HepG2 (cell line): ENCODE data around the gene CNNM4. TPM values are rescaled to one million over a fixed set of nuclear protein-coding genes. Genes with fewer than 3 reads are reported as not detected.

Source experiments
- EHMT2 ChIP-seq: fragments of 200-600 bp; sonication (generic); IDR thresholded peaks from 2 replicates; pipeline ENCODE4 v1.7.0; 2017; ENCODE audit warnings: antibody characterized with exemption, low read depth, low read length, borderline replicate concordance
- KDM5A ChIP-seq: fragments of 200-600 bp; sonication (generic); IDR thresholded peaks from 2 replicates; pipeline ENCODE4 v1.7.0; 2018; ENCODE audit warnings: antibody characterized with exemption, mild to moderate bottlenecking, low read length, borderline replicate concordance
- MYC ChIP-seq: sonication (generic); formaldehyde crosslinking; IDR thresholded peaks from 2 replicates; pipeline ENCODE4 v1.9.0; 2021; ENCODE audit warnings: missing genetic modification reagents, borderline replicate concordance
- ZNF510 ChIP-seq: sonication (generic); formaldehyde crosslinking; IDR thresholded peaks from 2 replicates; pipeline ENCODE4 v1.4.0; 2020; ENCODE audit warnings: low read depth, mild to moderate bottlenecking, missing genetic modification reagents
- ZNF607 ChIP-seq: sonication (generic); formaldehyde crosslinking; IDR thresholded peaks from 2 replicates; pipeline ENCODE4 v1.5.1; 2020; ENCODE audit warnings: missing genetic modification reagents, mild to moderate bottlenecking, borderline replicate concordance
- ZNF737 ChIP-seq: sonication (generic); formaldehyde crosslinking; IDR thresholded peaks from 2 replicates; pipeline ENCODE4 v1.5.0; 2020; ENCODE audit warnings: missing genetic modification reagents, mild to moderate bottlenecking, borderline replicate concordance
- ZNF816 ChIP-seq: sonication (generic); formaldehyde crosslinking; IDR thresholded peaks from 2 replicates; pipeline ENCODE4 v1.8.0; 2022; ENCODE audit warnings: missing genetic modification reagents, mild to moderate bottlenecking, borderline replicate concordance
- polyA plus RNA-seq, 8 experiments: library from polyadenylated mRNA; depleted of rRNA in 3 of 8; stranded (reverse) in 7 of 8; unstranded in 1 of 8; fragments of >200 nt; fragmentation: Illumina TruSeq in 4 of 8; extraction: Trizol in 4 of 8; gene quantifications; 2 replicates each; pipeline versions ENCODE4 v1.2.1 to v1.2.3, GENCODE V29; 2011 to 2016; ENCODE audit warnings: low read depth in 4 of 8, missing spikeins in 1 of 8, mixed read lengths in 1 of 8; ENCODE audit not compliant: insufficient read depth in 1 of 8
- total RNA-seq, 5 experiments: library from RNA; depleted of rRNA; stranded (reverse); fragments of >200 nt; fragmentation: Illumina TruSeq; extraction: Trizol; gene quantifications; 2 replicates each; pipeline ENCODE4 v1.2.3, GENCODE V29; 2016; ENCODE audit warnings: low read depth in 1 of 5
- TF ChIP-seq, protein P1 (sequence below): sonication (generic); formaldehyde crosslinking; IDR thresholded peaks from 2 replicates; pipeline ENCODE4 v1.4.0; 2020; ENCODE audit warnings: missing genetic modification reagents, borderline replicate concordance
- TF ChIP-seq, protein P2 (sequence below): sonication (generic); formaldehyde crosslinking; IDR thresholded peaks from 2 replicates; pipeline ENCODE4 v1.8.0; 2022; ENCODE audit warnings: mild to moderate bottlenecking, missing genetic modification reagents, moderate library complexity
- TF ChIP-seq, protein P3 (sequence below), 2 experiments: fragments of 450-650 bp in 1 of 2; sonication (generic) in 1 of 2; formaldehyde crosslinking in 1 of 2; IDR thresholded peaks; 2 replicates each; pipeline versions ENCODE4 v1.6.1 to v1.8.0; 2016 to 2022; ENCODE audit warnings: antibody characterized with exemption in 1 of 2, mild to moderate bottlenecking in 1 of 2, missing genetic modification reagents in 1 of 2
- TF ChIP-seq, protein P4 (sequence below): sonication (generic); formaldehyde crosslinking; IDR thresholded peaks from 2 replicates; pipeline ENCODE4 v1.4.0; 2020; ENCODE audit warnings: mild to moderate bottlenecking, missing genetic modification reagents
- TF ChIP-seq, protein P5 (sequence below): sonication (generic); formaldehyde crosslinking; IDR thresholded peaks from 2 replicates; pipeline ENCODE4 v1.8.0; 2022; ENCODE audit warnings: missing genetic modification reagents, mild to moderate bottlenecking, inconsistent platforms, borderline replicate concordance

CNNM4 gene
- total and polyA plus RNA-seq, 2 of the 13 experiments (the other 11 are each of a cell fraction or from before 2014, with no cell fraction given) = 5.9 to 8.4 TPM

DNA sequence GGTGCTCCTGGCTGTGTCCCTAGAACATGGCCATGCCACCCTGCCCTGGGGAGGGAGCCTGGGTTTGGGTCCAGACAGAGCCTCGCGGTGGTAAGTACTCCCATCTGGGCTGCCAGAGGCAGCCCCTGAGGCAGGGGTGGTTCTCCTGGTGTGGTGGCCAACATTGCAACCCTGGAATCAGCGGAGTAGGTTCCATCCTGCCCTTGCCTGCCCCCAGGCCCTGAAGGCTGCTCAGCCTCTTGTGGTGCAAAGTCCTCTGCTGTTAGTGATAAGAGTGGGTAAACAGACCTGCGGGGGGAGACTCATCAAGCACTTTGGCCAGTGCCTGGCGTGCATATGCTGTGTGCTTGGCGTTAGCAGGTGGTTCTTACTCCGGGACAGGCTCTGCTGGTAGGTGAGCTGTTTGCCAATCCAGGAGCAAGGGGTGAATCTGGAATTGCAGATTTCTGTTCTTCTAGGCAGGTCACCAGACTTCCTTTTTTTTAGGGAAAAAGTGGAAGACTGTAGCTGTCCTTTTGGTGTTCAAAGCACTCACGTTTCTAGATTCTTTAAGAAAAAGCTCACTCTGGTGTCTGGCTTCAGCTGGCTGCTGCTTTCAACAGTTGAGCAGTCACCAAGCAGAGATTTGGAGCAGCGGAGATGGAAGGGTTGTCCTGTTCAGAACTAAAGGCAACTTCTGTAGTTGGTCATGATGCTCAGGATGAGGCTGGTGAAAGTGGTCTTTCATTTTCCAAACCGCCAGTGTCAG, 58.6 kb downstream of the CNNM4 start (continued):
- TF ChIP-seq, protein P1, sequence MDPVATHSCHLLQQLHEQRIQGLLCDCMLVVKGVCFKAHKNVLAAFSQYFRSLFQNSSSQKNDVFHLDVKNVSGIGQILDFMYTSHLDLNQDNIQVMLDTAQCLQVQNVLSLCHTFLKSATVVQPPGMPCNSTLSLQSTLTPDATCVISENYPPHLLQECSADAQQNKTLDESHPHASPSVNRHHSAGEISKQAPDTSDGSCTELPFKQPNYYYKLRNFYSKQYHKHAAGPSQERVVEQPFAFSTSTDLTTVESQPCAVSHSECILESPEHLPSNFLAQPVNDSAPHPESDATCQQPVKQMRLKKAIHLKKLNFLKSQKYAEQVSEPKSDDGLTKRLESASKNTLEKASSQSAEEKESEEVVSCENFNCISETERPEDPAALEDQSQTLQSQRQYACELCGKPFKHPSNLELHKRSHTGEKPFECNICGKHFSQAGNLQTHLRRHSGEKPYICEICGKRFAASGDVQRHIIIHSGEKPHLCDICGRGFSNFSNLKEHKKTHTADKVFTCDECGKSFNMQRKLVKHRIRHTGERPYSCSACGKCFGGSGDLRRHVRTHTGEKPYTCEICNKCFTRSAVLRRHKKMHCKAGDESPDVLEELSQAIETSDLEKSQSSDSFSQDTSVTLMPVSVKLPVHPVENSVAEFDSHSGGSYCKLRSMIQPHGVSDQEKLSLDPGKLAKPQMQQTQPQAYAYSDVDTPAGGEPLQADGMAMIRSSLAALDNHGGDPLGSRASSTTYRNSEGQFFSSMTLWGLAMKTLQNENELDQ (CRISPR knock-in tag) = no peak; the same call in 1 of the 2 replicates
- TF ChIP-seq ZNF737 (CRISPR knock-in tag) (no peak; the same call in 1 of the 2 replicates), ZNF816 (CRISPR knock-in tag) (no peak), KDM5A (peak; percentile 44; the same call in 1 of the 2 replicates), EHMT2 (peak; percentile 41; the same call in 1 of the 2 replicates), ZNF607 (no peak; the same call in 1 of the 2 replicates), ZNF510 (CRISPR knock-in tag) (no peak; the same call in none of the 2 replicates), MYC (peak; percentile 96)
- TF ChIP-seq, protein P2, sequence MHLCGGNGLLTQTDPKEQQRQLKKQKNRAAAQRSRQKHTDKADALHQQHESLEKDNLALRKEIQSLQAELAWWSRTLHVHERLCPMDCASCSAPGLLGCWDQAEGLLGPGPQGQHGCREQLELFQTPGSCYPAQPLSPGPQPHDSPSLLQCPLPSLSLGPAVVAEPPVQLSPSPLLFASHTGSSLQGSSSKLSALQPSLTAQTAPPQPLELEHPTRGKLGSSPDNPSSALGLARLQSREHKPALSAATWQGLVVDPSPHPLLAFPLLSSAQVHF (CRISPR knock-in tag) = no peak
- TF ChIP-seq, protein P3, sequence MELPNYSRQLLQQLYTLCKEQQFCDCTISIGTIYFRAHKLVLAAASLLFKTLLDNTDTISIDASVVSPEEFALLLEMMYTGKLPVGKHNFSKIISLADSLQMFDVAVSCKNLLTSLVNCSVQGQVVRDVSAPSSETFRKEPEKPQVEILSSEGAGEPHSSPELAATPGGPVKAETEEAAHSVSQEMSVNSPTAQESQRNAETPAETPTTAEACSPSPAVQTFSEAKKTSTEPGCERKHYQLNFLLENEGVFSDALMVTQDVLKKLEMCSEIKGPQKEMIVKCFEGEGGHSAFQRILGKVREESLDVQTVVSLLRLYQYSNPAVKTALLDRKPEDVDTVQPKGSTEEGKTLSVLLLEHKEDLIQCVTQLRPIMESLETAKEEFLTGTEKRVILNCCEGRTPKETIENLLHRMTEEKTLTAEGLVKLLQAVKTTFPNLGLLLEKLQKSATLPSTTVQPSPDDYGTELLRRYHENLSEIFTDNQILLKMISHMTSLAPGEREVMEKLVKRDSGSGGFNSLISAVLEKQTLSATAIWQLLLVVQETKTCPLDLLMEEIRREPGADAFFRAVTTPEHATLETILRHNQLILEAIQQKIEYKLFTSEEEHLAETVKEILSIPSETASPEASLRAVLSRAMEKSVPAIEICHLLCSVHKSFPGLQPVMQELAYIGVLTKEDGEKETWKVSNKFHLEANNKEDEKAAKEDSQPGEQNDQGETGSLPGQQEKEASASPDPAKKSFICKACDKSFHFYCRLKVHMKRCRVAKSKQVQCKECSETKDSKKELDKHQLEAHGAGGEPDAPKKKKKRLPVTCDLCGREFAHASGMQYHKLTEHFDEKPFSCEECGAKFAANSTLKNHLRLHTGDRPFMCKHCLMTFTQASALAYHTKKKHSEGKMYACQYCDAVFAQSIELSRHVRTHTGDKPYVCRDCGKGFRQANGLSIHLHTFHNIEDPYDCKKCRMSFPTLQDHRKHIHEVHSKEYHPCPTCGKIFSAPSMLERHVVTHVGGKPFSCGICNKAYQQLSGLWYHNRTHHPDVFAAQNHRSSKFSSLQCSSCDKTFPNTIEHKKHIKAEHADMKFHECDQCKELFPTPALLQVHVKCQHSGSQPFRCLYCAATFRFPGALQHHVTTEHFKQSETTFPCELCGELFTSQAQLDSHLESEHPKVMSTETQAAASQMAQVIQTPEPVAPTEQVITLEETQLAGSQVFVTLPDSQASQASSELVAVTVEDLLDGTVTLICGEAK (IDR thresholded peaks at IDR 0.05) = no peak
- TF ChIP-seq, protein P3 (CRISPR knock-in tag; IDR thresholded peaks at IDR 0.05) = peak; percentile 82; the same call in 1 of the 2 replicates
- TF ChIP-seq, protein P4, sequence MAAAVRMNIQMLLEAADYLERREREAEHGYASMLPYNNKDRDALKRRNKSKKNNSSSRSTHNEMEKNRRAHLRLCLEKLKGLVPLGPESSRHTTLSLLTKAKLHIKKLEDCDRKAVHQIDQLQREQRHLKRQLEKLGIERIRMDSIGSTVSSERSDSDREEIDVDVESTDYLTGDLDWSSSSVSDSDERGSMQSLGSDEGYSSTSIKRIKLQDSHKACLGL (CRISPR knock-in tag) = peak; percentile 35; the same call in 1 of the 2 replicates
- TF ChIP-seq, protein P5, sequence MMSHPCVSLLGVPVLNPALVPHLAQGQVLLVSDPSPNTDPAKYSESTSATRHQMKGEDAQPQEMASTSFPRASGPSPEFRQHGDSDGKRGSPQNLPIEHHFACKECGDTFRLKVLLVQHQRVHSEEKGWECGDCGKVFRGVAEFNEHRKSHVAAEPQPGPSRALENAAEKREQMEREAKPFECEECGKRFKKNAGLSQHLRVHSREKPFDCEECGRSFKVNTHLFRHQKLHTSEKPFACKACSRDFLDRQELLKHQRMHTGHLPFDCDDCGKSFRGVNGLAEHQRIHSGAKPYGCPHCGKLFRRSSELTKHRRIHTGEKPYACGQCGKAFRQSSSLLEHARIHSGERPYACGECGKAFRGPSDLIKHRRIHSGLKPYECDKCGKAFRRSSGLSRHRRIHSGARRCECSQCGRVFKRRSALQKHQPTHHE (CRISPR knock-in tag) = no peak
